K562 (cell line): Measurements from ENCODE around the gene LIX1L. TPM values are rescaled to one million over a fixed set of nuclear protein-coding genes. Genes with fewer than 3 reads are reported as not detected.

Source experiments
- CEBPB ChIP-seq: fragments of 450-650 bp; IDR thresholded peaks from 2 replicates; pipeline ENCODE4 v1.6.1; 2016; ENCODE audit warnings: missing genetic modification characterization, missing compliant biosample characterization
- ESRRB ChIP-seq: fragments of 250-450 bp; sonication (Bioruptor Pico); IDR thresholded peaks from 2 replicates; pipeline ENCODE4 v1.5.0; 2020; ENCODE audit warnings: mild to moderate bottlenecking, moderate library complexity, borderline replicate concordance
- GTF2E2 ChIP-seq: fragments of 200-800 bp; sonication (Bioruptor generic); IDR thresholded peaks from 2 replicates; pipeline ENCODE4 v1.6.1; 2016; ENCODE audit warnings: missing genetic modification characterization, missing compliant biosample characterization
- RBFOX2 ChIP-seq: fragments of 200-400 bp; formaldehyde crosslinking; IDR thresholded peaks from 2 replicates; pipeline ENCODE4 v1.6.1; 2017; ENCODE audit warnings: low read depth, mild to moderate bottlenecking, low read length, moderate library complexity
- SIN3A ChIP-seq, 2 experiments: fragments of 150-350 bp in 1 of 2; IDR thresholded peaks; 2 replicates each; pipeline ENCODE4 v1.6.1; 2011 to 2016; ENCODE audit warnings: borderline replicate concordance in 2 of 2, low read depth in 2 of 2, low read length in 2 of 2, mild to moderate bottlenecking in 2 of 2, moderate library complexity in 2 of 2; ENCODE audit not compliant: control insufficient read depth in 1 of 2
- TAF1 ChIP-seq: IDR thresholded peaks from 2 replicates; pipeline ENCODE4 v1.6.1; 2011; ENCODE audit warnings: mild to moderate bottlenecking, low read length, moderate library complexity; ENCODE audit not compliant: insufficient read depth, control insufficient read depth, severe bottlenecking; ENCODE audit errors: extremely low read depth
- ZNF699 ChIP-seq: fragments of 250-450 bp; sonication (Bioruptor Pico); IDR thresholded peaks from 2 replicates; pipeline ENCODE4 v1.8.0; 2021; ENCODE audit warnings: mild to moderate bottlenecking, moderate library complexity; ENCODE audit not compliant: insufficient replicate concordance
- polyA plus RNA-seq, 8 experiments: library from polyadenylated mRNA; depleted of rRNA in 4 of 8; stranded (reverse) in 5 of 8; unstranded in 3 of 8; fragments of >200 nt; fragmentation: Nextera tagmentation in 2 of 8; fragmentation: Illumina TruSeq in 1 of 8; extraction: Ambion mirVana in 2 of 8; extraction: Trizol in 1 of 8; gene quantifications; 2 replicates each; pipeline versions ENCODE4 v1.2.1 to v1.2.3, GENCODE V29; 2011 to 2014; ENCODE audit warnings: inconsistent platforms in 1 of 8, missing spikeins in 1 of 8
- total RNA-seq, 7 experiments: library from RNA; depleted of rRNA in 6 of 7; stranded (reverse); fragments of >200 nt in 6 of 7; fragmentation: Illumina TruSeq in 2 of 7; extraction: Trizol in 2 of 7; gene quantifications; 2 replicates each; pipeline versions ENCODE4 v1.2.1 to v1.2.3, GENCODE V29; 2011 to 2021; ENCODE audit warnings: low replicate concordance in 1 of 7
- TF ChIP-seq, protein P1 (sequence below): fragments of 450-650 bp; formaldehyde crosslinking; IDR thresholded peaks from 2 replicates; pipeline ENCODE4 v1.4.0; 2022; ENCODE audit warnings: missing genetic modification characterization
- TF ChIP-seq, protein P2 (sequence below): fragments of 450-650 bp; formaldehyde crosslinking; IDR thresholded peaks from 2 replicates; pipeline ENCODE4 v1.4.0; 2020; ENCODE audit warnings: mild to moderate bottlenecking, moderate library complexity
- TF ChIP-seq, protein P3 (sequence below): fragments of 450-650 bp; formaldehyde crosslinking; conservative IDR thresholded peaks from 2 replicates; pipeline ENCODE4 v1.4.0; 2022; ENCODE audit warnings: mild to moderate bottlenecking, missing genetic modification characterization
- TF ChIP-seq, protein P4 (sequence below), 2 experiments: IDR thresholded peaks in 1 of 2; conservative IDR thresholded peaks in 1 of 2; 2 replicates each; pipeline ENCODE4 v1.6.1; 2016; ENCODE audit warnings: low read depth in 2 of 2, mild to moderate bottlenecking in 1 of 2, missing compliant biosample characterization in 1 of 2, missing genetic modification characterization in 1 of 2, moderate library complexity in 1 of 2
- TF ChIP-seq, protein P5 (sequence below): fragments of 450-650 bp; IDR thresholded peaks from 2 replicates; pipeline ENCODE4 v1.6.1; 2017; ENCODE audit warnings: antibody characterized with exemption, mild to moderate bottlenecking

LIX1L gene
- total and polyA plus RNA-seq, 9 of the 15 experiments (the other 6 are each of a cell fraction or from before 2014, with no cell fraction given): 4.6 to 26.5 (median 12.5) TPM

DNA sequence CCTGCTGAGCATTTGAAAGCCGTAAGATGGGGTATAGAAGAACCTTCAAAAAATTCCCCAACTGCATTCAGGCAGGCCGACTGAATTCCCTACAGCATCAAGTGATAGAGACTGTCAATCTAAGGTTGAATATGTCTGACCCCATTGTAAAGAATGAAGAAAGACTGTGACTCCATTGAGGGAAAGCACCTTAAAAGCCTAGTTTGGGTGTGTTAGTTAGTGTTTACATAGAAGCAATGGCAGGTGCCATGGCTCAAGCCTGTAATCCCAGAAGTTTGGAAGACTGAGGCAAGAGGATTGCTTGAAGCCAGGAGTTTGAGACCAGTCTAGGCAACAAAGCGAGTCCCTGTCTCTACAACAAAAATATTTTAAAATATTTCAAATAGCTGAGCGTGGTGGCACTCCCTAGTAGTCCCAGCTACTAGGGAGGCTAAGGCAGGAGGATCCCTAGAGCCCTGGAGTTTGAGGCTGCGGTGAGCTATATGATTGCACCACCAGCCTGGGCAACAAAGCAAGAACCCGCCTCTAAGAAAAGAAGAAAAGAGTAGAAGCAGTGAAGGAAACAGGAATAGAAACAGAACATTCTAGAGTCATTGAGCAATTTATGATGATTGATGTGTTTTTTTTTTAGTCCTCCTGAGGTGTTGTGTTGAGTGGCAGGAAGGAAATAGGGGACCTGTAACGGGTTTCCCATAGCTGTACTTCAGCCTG, 22.1 kb upstream of the LIX1L start (continued):
- TF ChIP-seq SIN3A (IDR thresholded peaks at IDR 0.05; ENCODE audit: borderline replicate concordance in 2 of 2, control insufficient read depth in 1 of 2, low read depth in 2 of 2, low read length in 2 of 2): no peak; a peak in 1 of 4 replicates
- TF ChIP-seq, protein P1, sequence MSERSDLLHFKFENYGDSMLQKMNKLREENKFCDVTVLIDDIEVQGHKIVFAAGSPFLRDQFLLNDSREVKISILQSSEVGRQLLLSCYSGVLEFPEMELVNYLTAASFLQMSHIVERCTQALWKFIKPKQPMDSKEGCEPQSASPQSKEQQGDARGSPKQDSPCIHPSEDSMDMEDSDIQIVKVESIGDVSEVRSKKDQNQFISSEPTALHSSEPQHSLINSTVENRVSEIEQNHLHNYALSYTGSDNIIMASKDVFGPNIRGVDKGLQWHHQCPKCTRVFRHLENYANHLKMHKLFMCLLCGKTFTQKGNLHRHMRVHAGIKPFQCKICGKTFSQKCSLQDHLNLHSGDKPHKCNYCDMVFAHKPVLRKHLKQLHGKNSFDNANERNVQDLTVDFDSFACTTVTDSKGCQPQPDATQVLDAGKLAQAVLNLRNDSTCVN (CRISPR knock-in tag): 0 out of 2 replicates have a peak, but pooled peaks have one; percentile 13
- TF ChIP-seq CEBPB (tag): peak; percentile 93
- TF ChIP-seq RBFOX2: peak; percentile 40; the same call in 1 of the 2 replicates
- TF ChIP-seq GTF2E2 (tag): peak; percentile 93; the same call in 1 of the 2 replicates
- peak; percentile 29 for TF ChIP-seq TAF1
- TF ChIP-seq, protein P2, sequence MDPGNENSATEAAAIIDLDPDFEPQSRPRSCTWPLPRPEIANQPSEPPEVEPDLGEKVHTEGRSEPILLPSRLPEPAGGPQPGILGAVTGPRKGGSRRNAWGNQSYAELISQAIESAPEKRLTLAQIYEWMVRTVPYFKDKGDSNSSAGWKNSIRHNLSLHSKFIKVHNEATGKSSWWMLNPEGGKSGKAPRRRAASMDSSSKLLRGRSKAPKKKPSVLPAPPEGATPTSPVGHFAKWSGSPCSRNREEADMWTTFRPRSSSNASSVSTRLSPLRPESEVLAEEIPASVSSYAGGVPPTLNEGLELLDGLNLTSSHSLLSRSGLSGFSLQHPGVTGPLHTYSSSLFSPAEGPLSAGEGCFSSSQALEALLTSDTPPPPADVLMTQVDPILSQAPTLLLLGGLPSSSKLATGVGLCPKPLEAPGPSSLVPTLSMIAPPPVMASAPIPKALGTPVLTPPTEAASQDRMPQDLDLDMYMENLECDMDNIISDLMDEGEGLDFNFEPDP (CRISPR knock-in tag): 0 out of 2 replicates have a peak, but pooled peaks have one; percentile 14
- TF ChIP-seq, protein P3, sequence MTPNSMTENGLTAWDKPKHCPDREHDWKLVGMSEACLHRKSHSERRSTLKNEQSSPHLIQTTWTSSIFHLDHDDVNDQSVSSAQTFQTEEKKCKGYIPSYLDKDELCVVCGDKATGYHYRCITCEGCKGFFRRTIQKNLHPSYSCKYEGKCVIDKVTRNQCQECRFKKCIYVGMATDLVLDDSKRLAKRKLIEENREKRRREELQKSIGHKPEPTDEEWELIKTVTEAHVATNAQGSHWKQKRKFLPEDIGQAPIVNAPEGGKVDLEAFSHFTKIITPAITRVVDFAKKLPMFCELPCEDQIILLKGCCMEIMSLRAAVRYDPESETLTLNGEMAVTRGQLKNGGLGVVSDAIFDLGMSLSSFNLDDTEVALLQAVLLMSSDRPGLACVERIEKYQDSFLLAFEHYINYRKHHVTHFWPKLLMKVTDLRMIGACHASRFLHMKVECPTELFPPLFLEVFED (CRISPR knock-in tag): peak; percentile 37; the same call in 1 of the 2 replicates
- TF ChIP-seq ESRRB (CRISPR knock-in tag): 0 out of 2 replicates have a peak, but pooled peaks have one; percentile 38
- TF ChIP-seq, protein P4, sequence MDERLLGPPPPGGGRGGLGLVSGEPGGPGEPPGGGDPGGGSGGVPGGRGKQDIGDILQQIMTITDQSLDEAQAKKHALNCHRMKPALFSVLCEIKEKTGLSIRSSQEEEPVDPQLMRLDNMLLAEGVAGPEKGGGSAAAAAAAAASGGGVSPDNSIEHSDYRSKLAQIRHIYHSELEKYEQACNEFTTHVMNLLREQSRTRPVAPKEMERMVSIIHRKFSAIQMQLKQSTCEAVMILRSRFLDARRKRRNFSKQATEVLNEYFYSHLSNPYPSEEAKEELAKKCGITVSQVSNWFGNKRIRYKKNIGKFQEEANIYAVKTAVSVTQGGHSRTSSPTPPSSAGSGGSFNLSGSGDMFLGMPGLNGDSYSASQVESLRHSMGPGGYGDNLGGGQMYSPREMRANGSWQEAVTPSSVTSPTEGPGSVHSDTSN (CRISPR knock-in tag; IDR thresholded peaks at IDR 0.05; ENCODE audit: low read depth): no peak
- TF ChIP-seq, protein P4 (tag; conservative IDR thresholded peaks at IDR 0.05; ENCODE audit: low read depth): peak; percentile 89
- TF ChIP-seq, protein P5, sequence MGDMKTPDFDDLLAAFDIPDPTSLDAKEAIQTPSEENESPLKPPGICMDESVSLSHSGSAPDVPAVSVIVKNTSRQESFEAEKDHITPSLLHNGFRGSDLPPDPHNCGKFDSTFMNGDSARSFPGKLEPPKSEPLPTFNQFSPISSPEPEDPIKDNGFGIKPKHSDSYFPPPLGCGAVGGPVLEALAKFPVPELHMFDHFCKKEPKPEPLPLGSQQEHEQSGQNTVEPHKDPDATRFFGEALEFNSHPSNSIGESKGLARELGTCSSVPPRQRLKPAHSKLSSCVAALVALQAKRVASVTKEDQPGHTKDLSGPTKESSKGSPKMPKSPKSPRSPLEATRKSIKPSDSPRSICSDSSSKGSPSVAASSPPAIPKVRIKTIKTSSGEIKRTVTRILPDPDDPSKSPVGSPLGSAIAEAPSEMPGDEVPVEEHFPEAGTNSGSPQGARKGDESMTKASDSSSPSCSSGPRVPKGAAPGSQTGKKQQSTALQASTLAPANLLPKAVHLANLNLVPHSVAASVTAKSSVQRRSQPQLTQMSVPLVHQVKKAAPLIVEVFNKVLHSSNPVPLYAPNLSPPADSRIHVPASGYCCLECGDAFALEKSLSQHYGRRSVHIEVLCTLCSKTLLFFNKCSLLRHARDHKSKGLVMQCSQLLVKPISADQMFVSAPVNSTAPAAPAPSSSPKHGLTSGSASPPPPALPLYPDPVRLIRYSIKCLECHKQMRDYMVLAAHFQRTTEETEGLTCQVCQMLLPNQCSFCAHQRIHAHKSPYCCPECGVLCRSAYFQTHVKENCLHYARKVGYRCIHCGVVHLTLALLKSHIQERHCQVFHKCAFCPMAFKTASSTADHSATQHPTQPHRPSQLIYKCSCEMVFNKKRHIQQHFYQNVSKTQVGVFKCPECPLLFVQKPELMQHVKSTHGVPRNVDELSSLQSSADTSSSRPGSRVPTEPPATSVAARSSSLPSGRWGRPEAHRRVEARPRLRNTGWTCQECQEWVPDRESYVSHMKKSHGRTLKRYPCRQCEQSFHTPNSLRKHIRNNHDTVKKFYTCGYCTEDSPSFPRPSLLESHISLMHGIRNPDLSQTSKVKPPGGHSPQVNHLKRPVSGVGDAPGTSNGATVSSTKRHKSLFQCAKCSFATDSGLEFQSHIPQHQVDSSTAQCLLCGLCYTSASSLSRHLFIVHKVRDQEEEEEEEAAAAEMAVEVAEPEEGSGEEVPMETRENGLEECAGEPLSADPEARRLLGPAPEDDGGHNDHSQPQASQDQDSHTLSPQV: peak; percentile 91
- no peak for TF ChIP-seq ZNF699 (CRISPR knock-in tag)
